ENCODE measurements around the gene DHX15.

The DHX15 gene

DNA sequence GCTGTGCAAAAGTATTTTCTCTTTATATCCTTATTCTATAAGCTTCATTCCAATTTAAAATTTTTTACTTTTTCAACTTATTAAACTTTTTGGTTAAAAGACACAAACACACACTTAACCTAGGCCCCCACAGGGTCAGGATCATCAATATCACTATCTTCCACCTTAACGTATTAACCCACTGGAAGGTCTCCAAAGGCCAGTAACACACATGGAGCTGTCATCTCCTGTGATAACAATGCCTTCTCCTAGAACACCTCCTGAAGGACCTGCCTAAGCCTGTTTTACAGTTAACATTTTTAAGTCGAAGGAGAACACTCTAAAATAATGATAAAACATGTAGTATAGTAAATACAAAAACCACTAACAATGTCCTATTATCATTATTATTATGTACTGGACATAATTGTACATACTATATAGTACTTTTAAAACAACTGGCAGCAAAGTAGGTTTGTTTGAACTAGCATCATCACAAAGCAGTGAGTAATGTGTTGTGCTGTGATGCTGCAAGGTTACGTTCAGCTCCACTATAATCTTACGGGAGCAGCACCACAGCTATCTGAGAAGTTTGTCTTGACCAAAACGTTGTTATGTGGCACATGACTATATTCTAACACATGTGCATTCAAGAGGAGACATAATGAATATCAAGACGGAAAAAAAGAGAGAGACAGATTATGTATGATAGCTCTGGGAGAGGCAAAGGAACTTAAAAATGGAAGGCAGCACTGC lies 33.7 kb downstream of the DHX15 start:
- H3K4me3 ChIP-seq (ENCODE audit: low read depth, low read length), result no peak overlapping the region

DNA sequence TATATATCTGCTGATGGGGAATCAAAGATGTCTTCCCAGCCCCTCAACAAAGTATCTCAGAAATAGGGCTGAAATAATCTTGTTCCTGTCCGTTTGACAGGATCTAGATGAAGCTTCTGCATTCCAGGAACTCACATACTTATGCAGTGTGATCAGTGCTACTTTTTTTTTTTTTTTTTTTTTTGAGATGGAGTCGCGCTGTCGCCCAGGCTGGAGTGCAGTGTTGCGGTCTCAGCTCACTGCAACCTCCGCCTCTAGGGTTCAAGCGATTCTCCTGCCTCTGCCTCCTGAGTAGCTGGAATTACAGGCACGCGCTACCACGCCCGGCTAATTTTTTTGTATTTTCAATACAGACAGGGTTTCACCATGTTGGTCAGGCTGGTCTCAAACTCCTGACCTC lies 36.4 kb downstream of the DHX15 start:
- no peak overlapping the region for H3K4me3 ChIP-seq (ENCODE audit: low read depth, low read length)

DNA sequence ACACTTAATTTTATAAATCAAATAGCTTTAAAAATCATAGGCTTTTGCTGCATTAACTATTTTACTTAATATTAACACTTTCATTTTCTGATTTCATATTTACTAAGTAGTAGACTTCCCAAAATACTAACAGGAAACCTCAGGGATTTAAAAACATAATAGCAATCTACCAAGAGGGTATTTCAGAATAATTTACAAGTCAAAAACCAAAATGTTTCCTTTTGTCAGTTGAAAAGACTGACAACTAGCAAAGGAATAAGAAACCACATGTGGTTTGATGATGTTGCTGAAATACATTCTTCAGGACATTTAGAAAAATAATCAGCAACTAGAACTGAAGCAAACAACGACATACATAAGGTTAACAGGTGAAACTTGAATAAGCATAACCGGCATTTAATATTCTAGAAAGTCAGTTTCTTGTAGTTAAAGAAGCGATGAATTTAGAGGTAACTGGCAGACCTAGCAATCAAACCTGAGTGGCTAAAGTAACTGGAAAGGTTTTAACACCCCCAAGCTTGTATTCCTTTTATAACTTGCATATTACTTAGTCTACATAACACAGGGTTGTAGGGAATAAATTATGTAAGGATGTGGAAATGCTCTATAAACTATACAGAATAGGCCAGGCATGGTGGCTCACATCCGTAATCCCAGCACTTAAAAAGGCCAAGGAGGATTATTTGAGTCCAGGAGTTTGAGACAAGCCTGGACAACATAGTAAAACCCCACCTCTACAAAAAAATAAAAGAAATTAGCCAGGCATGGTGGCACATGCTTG lies 40.0 kb downstream of the DHX15 start:
- H3K4me3 ChIP-seq (ENCODE audit: low read depth, low read length), result no peak overlapping the region

DNA sequence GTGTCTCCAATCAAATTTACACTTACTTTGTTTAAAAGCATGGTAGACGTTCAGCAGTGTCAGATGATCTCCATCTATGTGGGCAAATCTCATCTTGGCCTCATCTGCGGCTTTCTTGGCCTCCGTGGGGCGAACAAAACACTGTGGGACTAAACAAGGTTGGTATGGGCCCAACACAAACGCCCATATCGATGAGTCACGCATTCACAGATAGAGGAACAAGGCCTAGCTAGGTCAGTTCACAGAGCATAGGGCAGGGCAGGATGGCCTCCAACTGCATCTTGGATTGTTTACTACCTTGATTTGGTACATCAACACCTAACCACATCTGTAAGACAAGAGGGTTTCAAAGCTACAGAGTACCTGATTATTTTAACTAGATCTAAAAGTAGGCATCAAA lies 47.3 kb downstream of the DHX15 start:
- no peak overlapping the region for H3K4me3 ChIP-seq (ENCODE audit: low read depth, low read length)

DNA sequence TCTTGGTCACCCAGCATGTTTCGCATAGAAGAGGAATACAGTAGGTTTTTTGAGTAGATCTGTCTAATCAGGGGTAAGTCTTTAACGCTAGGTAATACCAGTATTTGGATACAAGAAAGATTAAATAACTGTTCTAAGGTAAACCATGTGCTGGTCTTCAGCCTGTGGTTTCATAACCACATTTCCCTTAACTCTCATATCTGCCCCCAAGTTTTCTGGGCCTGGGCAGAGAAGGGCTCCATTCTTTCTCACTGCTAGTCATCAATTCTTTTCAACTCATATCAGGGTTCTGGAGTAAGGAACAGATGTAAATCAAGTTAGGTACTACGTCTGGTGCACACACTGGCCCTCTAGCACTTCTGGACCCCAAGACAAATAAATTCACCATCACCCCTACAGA lies 49.0 kb downstream of the DHX15 start:
- no peak overlapping the region for H3K4me3 ChIP-seq (ENCODE audit: low read depth, low read length)

DNA sequence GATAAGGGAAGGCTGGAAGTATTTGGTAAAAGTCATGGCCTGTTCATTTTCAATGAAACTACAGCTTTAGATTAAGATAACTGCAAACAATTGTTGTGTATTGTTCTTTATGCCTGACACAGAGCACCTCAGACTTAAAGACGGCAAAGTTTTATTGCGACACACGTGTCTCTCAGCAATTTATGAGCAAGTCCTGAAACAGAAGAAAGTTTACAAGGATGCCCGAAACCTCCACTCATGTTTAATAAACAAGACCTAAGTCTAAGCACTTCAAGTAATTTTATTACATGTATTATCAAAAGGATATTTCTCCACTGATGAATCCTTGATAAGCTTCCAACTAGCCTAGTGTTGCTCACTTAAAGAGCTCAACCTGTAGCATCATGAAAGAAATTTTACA lies 51.0 kb downstream of the DHX15 start:
- H3K4me3 ChIP-seq (ENCODE audit: low read depth, low read length), result no peak overlapping the region

DNA sequence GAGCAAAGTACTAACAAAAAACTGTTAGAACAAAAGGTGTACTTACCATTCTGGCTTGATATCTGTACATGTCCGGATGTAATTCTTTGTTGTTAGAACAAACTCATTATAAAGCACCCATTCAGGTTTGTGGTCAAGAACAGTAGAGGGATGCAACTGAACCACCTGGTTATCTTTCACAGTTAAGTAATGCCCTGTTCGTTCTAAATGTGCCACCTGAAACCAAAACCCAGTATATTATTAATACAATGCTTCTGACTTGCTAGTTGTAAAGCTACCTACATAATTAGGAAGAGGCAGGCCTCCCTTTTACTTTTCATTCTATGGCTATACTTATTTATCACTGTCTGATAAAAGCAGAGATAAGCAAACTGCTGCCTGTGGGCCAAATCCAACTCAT lies 54.8 kb downstream of the DHX15 start:
- H3K4me3 ChIP-seq (ENCODE audit: low read depth, low read length), result no peak overlapping the region

DNA sequence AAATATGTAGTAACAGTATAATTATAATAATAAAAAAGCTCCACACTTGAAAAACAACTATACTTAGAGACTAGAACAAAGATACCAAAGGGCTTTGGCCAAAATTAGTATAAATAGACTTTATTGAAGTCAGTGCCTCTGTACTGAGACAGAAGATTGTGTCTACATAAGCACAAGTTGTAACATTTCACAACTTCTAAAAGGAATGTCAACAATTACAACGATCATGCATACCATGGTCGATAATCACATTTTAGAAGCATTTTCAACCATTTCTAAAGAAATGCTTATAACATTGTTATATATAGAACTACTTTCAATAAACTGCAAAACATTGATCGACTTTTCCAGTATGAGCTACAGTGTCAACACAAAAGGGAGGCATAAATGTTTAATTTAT lies 57.0 kb downstream of the DHX15 start:
- no peak overlapping the region for H3K4me3 ChIP-seq (ENCODE audit: low read depth, low read length)

DNA sequence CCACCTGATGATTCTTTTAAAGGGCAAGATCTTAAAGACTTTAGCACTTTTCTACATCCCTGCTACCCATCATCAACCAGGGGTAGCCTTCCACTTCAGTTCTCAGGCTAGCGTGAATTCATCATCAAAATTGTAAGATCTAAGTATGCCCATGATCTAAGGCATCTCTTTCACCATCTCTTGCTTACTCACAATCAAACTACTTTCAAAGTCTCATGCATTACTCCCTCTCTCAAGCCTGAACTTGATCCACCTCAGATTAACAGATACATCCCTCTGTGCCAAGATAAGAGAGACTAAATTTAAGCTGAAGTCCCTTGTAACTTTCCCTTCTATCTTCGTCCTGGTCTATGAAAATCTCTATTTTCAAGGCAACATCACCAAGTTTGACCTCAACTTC lies 62.8 kb downstream of the DHX15 start:
- no peak overlapping the region for H3K4me3 ChIP-seq (ENCODE audit: low read depth, low read length)

DNA sequence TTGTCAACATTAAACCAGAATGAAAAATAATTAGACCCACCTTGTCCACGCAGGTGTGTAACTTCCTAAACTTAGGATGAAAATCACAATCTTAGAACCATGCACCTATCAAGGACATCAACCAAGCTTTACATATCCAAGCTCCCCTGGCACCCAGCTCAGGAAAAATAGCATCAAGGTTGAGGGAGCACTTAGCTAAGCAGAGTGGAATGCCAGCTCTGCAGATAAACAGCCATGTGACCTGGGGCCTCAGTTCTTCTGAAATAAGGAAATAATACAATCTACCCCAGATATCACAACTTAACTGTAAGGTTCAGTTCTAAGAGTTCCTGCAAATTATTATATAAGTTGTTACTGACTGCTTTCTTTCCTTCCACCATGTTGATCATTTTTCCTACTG lies 64.7 kb downstream of the DHX15 start:
- no peak overlapping the region for H3K4me3 ChIP-seq (ENCODE audit: low read depth, low read length)

DNA sequence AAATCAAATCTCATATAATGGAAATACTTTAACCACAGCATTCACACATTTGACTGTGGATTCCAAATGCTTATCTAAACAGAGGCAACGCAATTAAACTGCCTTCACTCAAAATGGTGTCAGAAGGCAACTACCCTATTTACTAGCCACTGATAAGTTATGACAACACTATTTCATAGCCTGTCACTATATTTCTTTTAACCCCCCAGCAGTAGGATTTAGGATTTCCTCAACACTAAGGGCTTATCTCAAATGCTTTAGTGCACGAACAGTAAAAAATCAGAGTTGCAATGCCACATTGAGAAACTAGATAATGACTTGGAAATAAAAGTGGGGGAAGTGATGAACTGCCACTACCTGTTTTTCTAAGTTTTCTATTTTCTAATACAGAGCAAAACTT lies 66.7 kb downstream of the DHX15 start:
- H3K4me3 ChIP-seq (ENCODE audit: low read depth, low read length), result no peak overlapping the region

DNA sequence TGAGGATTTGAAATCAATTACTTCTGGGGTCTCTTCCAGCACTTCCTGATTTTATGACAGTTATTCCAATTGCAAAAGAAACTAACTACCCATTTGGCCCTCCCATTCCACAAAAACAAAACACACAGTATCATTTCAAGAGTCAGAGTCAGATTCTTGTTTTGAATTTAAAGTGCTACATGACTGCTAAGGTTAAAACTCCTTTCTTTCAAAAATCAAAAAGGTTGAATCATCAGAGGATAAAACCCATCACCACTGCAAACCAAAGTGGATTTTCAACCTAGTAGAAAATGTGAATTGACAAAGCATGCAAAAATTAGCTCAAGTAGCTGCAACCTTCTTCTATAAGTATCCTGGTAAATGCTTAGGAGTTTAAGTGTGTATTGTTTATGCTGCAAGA lies 67.4 kb downstream of the DHX15 start:
- no peak overlapping the region for H3K4me3 ChIP-seq (ENCODE audit: low read depth, low read length)

DNA sequence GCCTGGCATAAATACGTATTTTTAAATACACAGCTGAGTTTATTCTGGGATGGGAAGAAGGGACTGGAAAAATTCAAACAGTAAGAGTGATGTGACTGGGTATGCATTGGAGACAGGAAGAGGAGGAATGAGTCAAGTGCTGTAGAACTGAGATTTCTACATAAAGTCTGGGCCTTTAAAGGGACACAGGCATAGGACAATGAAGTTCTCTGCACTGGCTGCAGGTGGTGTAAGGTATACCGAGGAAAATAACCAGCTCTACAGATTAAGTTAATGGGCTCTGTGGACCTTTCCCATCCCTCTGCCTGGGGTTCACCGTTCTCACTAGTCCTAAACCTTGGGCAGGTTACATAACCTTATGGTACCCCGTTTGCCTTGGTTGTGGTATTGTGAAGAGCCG lies 68.7 kb downstream of the DHX15 start:
- no peak overlapping the region for H3K4me3 ChIP-seq (ENCODE audit: low read depth, low read length)

DNA sequence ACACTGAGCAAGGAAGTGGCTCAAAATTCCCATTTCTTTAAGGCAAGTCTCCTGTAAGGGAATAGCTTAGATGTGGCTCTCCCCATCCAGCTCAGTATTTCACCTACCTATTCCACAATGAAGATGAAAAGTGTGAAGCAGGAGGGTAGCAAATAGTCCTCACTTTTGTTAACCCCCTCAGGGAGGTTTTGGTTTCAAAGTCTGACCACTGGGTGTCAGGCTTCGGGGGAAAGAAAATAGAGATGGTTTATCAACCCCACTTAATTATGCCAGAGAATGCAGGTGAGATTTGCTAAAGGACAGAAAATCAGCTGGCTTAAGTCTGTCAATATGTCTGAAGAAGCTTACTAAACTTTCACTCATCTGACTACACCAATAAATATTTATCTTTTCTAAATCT lies 69.5 kb downstream of the DHX15 start:
- H3K4me3 ChIP-seq (ENCODE audit: low read depth, low read length), result no peak overlapping the region

DNA sequence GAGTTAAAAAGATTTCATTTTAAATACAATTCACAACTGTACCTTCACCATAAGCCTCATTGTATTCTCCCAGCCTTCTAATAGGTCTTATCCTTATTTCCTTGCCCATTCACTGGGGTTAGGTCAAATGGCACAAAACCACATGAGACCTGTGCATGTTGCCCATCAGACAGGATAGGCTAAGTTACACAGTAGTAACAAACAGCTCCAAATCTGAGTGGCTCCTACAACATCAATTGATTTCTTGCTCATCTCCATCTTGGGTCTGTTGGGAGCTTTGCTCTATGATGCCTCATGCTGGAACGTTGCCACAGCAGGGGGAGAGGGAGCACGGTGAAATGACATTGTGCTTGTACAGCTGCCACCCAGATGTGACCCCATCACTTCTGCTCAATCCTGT lies 70.6 kb downstream of the DHX15 start:
- H3K4me3 ChIP-seq (ENCODE audit: low read depth, low read length), result no peak overlapping the region

DNA sequence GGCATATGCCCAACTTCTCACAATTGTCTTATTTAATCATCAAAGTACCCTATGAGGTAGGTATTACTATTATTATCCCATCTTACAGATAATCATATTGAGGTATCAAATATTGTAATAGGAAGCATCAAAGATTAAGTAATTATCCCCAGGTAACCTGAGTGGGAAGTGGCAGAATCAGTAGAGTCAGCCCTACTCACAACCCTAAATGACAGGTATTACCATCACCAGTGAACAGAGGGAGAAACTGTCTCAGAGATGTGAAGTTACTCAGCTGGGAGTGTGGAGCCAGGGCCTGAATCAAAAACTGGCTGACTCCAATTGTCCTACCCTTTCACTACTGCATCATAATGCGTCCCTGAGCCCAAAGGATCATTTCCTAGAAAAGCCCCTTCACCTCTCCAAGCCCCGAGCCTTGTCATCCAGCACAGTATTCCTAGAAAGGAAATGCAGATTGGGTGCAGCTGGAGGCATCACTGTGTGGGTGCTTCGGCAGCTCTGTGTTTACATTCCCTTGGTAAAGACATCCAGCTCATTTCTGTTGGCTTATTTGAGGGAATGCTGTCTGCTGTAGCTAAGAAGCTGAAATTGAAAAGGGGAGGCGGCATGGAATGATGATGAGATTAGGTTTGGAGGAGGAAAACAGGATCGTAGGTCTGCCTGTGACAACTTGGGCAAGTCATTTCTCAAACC lies 72.8 kb downstream of the DHX15 start:
- no peak overlapping the region for H3K4me3 ChIP-seq (ENCODE audit: low read depth, low read length)

DNA sequence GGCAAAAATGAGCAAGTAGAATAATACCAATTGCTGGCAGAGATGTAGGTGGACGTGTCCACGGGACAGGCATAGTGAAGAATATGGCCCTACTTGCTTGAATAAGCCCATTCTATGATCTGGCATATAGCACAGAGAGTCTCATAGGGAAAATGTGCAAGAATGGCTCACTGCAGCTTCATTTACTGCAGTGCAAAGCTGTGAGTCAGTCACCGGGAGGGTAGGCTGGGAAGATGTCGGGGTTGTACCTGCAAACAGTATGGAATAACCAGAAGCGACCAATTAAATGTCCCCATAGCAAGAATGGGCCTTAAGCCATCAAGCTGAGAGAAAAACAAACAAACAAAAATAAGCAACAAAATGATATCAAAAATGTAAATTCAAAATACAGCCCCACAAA lies 74.3 kb downstream of the DHX15 start:
- no peak overlapping the region for H3K4me3 ChIP-seq (ENCODE audit: low read depth, low read length)

DNA sequence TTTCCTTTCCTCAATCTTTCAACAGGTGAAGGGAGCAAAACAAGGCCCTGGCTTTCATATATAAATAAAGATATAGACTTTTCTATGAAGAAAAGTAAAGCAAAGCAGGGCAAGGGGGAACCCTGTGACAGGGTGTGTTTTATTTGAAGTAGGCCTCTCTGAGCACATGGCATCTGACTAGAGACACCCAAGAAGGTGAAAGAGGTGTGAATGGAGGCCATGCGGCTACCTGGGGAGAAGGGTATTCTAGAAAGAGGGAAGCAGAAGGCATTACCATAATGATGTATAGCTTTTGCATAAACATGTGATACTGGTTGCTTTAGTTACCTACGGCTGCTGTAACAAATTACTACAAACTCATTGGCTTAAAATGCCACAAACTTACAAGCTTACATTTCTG lies 75.8 kb downstream of the DHX15 start:
- H3K4me3 ChIP-seq (ENCODE audit: low read depth, low read length), result no peak overlapping the region

DNA sequence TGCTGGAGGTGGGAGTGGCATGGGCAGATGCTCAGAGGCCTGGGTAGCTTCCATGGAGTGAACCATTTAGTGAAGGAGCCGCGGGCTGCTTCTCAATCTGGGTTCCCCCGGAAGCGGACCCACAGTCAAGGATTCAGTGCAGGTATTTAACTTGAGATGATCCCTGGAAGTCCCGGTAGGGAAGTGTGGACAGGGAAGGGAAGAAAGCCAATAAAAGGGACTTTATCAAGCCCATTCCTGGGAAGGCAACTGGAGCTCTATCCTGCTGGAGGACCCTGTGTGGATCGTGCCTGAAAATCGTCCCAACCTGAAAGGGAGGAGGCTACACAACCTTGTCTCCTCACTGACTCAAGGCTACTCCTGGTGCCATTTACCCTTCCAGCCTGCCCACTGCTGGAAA lies 76.9 kb downstream of the DHX15 start:
- H3K4me3 ChIP-seq (ENCODE audit: low read depth, low read length), result no peak overlapping the region

DNA sequence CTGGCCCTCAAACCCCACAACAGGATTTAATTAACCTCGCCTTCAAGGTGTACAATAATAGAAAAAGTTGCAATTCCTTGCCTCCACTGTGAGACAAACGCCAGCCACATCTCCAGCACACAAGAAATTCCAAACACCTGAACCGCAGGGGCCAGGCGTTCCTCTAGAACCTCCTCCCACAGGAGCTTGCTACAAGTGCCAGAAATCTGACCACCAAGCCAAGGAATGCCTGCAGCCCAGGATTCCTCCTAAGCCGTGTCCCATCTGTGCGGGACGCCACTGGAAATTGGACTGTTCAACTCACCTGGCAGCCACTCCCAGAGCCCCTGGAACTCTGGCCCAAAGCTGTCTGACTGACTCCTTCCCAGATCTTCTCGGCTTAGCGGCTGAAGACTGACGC lies 81.3 kb downstream of the DHX15 start:
- H3K4me3 ChIP-seq (ENCODE audit: low read depth, low read length), result peak overlapping the region; percentile 13

DNA sequence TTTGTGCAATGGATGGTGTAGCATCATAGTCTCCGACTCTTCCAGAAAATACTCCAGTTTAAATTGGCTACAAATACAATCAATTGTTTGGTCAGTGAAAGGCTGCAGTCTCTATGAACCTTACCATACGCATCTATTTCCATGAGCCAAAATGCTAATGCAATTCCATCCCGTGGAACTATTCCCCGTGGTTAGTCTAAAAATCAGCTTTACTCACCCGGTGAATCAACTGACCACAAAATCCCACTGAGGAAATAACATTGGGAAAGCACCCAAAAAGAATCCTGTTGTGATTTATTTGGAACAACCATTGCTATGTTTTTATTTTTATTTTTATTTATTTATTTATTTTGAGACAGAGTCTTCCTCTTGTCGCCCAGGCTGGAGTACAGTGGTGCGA lies 87.1 kb downstream of the DHX15 start:
- no peak overlapping the region for H3K4me3 ChIP-seq (ENCODE audit: low read depth, low read length)

DNA sequence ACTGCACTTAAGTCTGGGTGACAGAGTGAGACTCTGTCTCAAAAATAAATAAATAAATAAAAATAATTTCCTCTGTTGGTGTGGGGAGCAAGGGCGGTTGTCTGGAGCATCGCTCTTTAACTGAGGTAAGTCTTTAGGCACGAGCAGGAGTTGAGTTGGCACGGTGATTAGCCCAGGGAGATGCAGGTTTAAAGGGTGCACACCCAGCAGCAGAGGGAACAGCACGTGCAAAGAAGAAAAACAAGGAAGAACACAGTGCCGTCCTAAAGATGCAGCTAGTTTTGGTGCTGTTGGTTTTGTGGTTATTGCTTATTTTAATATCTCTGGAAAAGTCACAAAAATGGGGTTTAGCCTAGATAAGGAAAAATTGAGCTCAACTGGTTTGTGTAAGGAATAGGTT lies 87.8 kb downstream of the DHX15 start:
- H3K4me3 ChIP-seq (ENCODE audit: low read depth, low read length), result no peak overlapping the region

Measured in iPS-11a (cell line).